HepG2 (cell line): Measurements from ENCODE around the gene LDLRAD3. TPM values are rescaled to one million over a fixed set of nuclear protein-coding genes. Genes with fewer than 3 reads are reported as not detected.

ENCODE experiments used
- AHR ChIP-seq: IDR thresholded peaks from 2 replicates; pipeline ENCODE4 v1.6.1; 2018; ENCODE audit warnings: missing genetic modification reagents, missing compliant biosample characterization
- KDM1A ChIP-seq: IDR thresholded peaks from 2 replicates; pipeline ENCODE4 v1.6.1; 2016; ENCODE audit warnings: missing compliant biosample characterization
- MEIS2 ChIP-seq: sonication (generic); formaldehyde crosslinking; IDR thresholded peaks from 2 replicates; pipeline ENCODE4 v1.9.0; 2021; ENCODE audit warnings: mild to moderate bottlenecking, missing genetic modification reagents
- NCOA2 ChIP-seq: sonication (generic); formaldehyde crosslinking; IDR thresholded peaks from 2 replicates; pipeline ENCODE4 v1.8.0; 2022; ENCODE audit warnings: inconsistent platforms
- SOX6 ChIP-seq, 2 experiments: fragments of 450-650 bp in 1 of 2; sonication (generic) in 1 of 2; formaldehyde crosslinking in 1 of 2; IDR thresholded peaks; 2 replicates each; pipeline versions ENCODE4 v1.4.0 to v1.6.1; 2017 to 2020; ENCODE audit warnings: antibody characterized with exemption in 1 of 2, mild to moderate bottlenecking in 1 of 2, missing genetic modification reagents in 1 of 2
- TBL1XR1 ChIP-seq: fragments of 150-350 bp; IDR thresholded peaks from 2 replicates; pipeline ENCODE4 v1.6.1; 2014; ENCODE audit warnings: borderline replicate concordance, low read length; ENCODE audit not compliant: partially characterized antibody
- ZMYM4 ChIP-seq: sonication (generic); formaldehyde crosslinking; IDR thresholded peaks from 2 replicates; pipeline ENCODE4 v1.8.1; 2023; ENCODE audit warnings: mild to moderate bottlenecking, missing genetic modification reagents
- ZNF331 ChIP-seq: sonication (generic); formaldehyde crosslinking; IDR thresholded peaks from 2 replicates; pipeline ENCODE4 v1.4.0; 2020; ENCODE audit warnings: missing genetic modification reagents
- ZNF350 ChIP-seq: sonication (generic); formaldehyde crosslinking; IDR thresholded peaks from 2 replicates; pipeline ENCODE4 v1.4.0; 2020; ENCODE audit warnings: mild to moderate bottlenecking, low read depth, missing genetic modification reagents, borderline replicate concordance
- ZNF614 ChIP-seq: IDR thresholded peaks from 2 replicates; pipeline ENCODE4 v1.6.1; 2018; ENCODE audit warnings: missing biosample characterization, missing genetic modification reagents, inconsistent platforms, borderline replicate concordance
- polyA plus RNA-seq, 8 experiments: library from polyadenylated mRNA; depleted of rRNA in 3 of 8; stranded (reverse) in 7 of 8; unstranded in 1 of 8; fragments of >200 nt; fragmentation: Illumina TruSeq in 4 of 8; extraction: Trizol in 4 of 8; gene quantifications; 2 replicates each; pipeline versions ENCODE4 v1.2.1 to v1.2.3, GENCODE V29; 2011 to 2016; ENCODE audit warnings: low read depth in 4 of 8, missing spikeins in 1 of 8, mixed read lengths in 1 of 8; ENCODE audit not compliant: insufficient read depth in 1 of 8
- total RNA-seq, 5 experiments: library from RNA; depleted of rRNA; stranded (reverse); fragments of >200 nt; fragmentation: Illumina TruSeq; extraction: Trizol; gene quantifications; 2 replicates each; pipeline ENCODE4 v1.2.3, GENCODE V29; 2016; ENCODE audit warnings: low read depth in 1 of 5
- TF ChIP-seq, protein P1 (sequence below): sonication (generic); formaldehyde crosslinking; IDR thresholded peaks from 2 replicates; pipeline ENCODE4 v1.8.1; 2023; ENCODE audit warnings: mild to moderate bottlenecking, moderate library complexity, missing genetic modification reagents
- TF ChIP-seq, protein P2 (sequence below): sonication (generic); formaldehyde crosslinking; IDR thresholded peaks from 2 replicates; pipeline ENCODE4 v1.9.0; 2021; ENCODE audit warnings: missing genetic modification reagents, borderline replicate concordance
- TF ChIP-seq, protein P3 (sequence below): sonication (generic); formaldehyde crosslinking; IDR thresholded peaks from 2 replicates; pipeline ENCODE4 v1.4.0; 2020; ENCODE audit warnings: missing genetic modification reagents, mild to moderate bottlenecking, borderline replicate concordance
- TF ChIP-seq, protein P4 (sequence below): IDR thresholded peaks from 2 replicates; pipeline ENCODE4 v1.6.1; 2012; ENCODE audit warnings: low read length, improper control_type of control experiment
- TF ChIP-seq, protein P5 (sequence below): sonication (generic); formaldehyde crosslinking; IDR thresholded peaks from 2 replicates; pipeline ENCODE4 v1.5.0; 2020; ENCODE audit warnings: mild to moderate bottlenecking, missing genetic modification reagents
- TF ChIP-seq, protein P6 (sequence below): sonication (generic); formaldehyde crosslinking; IDR thresholded peaks from 2 replicates; pipeline ENCODE4 v1.4.0; 2020; ENCODE audit warnings: low read depth, mild to moderate bottlenecking, missing genetic modification reagents

LDLRAD3 gene
- total and polyA plus RNA-seq, 2 of the 13 experiments (the other 11 are each of a cell fraction or from before 2014, with no cell fraction given), result 0.50 to 0.60 TPM

DNA sequence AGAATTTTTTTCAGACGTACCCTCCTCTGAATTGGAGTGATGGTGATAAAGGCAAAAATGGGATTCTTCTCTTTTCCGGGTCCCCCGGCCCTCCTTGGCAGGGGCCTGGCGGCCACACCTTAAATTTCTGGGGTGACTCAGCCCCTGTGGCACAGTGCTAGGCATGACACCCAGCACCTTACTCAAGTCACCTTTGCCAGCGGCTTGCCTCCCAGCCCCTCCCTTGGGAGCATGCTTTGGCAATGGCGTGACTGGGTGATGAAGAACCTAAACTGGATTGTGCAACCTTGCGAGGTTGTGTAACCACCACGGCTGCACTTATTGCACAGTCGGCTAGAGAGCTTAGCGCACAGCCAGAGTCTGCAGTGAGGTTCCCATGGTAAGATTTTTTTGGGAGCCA is 16.2 kb upstream of the LDLRAD3 start (continued):
- TF ChIP-seq, protein P1, sequence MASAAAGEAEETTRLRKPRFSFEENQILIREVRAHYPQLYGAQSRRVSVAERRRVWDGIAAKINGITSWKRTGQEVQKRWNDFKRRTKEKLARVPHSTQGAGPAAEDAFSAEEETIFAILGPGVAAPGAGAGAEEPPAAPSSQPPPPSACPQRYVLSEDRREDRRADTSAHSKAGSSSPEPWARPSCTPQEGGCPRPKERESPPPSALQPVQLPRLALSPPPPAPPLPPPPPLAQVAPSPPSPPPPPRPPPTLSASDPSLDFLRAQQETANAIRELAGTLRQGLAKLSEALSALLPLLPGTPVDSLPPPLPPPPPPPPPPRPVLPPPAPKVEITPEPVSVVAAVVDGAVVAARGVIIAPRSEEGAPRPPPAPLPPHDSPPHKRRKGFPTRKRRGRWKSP, result peak; percentile 65; the same call in 1 of the 2 replicates
- TF ChIP-seq, protein P2, sequence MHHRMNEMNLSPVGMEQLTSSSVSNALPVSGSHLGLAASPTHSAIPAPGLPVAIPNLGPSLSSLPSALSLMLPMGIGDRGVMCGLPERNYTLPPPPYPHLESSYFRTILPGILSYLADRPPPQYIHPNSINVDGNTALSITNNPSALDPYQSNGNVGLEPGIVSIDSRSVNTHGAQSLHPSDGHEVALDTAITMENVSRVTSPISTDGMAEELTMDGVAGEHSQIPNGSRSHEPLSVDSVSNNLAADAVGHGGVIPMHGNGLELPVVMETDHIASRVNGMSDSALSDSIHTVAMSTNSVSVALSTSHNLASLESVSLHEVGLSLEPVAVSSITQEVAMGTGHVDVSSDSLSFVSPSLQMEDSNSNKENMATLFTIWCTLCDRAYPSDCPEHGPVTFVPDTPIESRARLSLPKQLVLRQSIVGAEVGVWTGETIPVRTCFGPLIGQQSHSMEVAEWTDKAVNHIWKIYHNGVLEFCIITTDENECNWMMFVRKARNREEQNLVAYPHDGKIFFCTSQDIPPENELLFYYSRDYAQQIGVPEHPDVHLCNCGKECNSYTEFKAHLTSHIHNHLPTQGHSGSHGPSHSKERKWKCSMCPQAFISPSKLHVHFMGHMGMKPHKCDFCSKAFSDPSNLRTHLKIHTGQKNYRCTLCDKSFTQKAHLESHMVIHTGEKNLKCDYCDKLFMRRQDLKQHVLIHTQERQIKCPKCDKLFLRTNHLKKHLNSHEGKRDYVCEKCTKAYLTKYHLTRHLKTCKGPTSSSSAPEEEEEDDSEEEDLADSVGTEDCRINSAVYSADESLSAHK, result no peak
- peak; percentile 60; the same call in 1 of the 2 replicates for TF ChIP-seq ZNF614 (CRISPR knock-in tag)
- 0 out of 2 replicates have a peak, but pooled peaks have one; percentile 22 for TF ChIP-seq ZMYM4
- TF ChIP-seq TBL1XR1, result peak; percentile 54
- TF ChIP-seq SOX6 (IDR thresholded peaks at IDR 0.05), result no peak
- peak; percentile 46 for TF ChIP-seq SOX6 (CRISPR knock-in tag; IDR thresholded peaks at IDR 0.05)
- peak; percentile 39; the same call in 1 of the 2 replicates for TF ChIP-seq KDM1A
- peak; percentile 73; the same call in 1 of the 2 replicates for TF ChIP-seq AHR
- TF ChIP-seq ZNF331 (CRISPR knock-in tag), result peak; percentile 86; the same call in 1 of the 2 replicates
- TF ChIP-seq NCOA2, result 0 out of 2 replicates have a peak, but pooled peaks have one; percentile 20
- TF ChIP-seq, protein P3, sequence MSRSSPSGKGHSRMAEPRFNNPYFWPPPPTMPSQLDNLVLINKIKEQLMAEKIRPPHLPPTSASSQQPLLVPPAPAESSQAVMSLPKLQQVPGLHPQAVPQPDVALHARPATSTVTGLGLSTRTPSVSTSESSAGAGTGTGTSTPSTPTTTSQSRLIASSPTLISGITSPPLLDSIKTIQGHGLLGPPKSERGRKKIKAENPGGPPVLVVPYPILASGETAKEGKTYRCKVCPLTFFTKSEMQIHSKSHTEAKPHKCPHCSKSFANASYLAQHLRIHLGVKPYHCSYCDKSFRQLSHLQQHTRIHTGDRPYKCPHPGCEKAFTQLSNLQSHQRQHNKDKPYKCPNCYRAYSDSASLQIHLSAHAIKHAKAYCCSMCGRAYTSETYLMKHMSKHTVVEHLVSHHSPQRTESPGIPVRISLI (CRISPR knock-in tag), result peak; percentile 47; the same call in 1 of the 2 replicates
- TF ChIP-seq ZNF350 (CRISPR knock-in tag), result peak; percentile 41; the same call in 1 of the 2 replicates
- TF ChIP-seq, protein P4, sequence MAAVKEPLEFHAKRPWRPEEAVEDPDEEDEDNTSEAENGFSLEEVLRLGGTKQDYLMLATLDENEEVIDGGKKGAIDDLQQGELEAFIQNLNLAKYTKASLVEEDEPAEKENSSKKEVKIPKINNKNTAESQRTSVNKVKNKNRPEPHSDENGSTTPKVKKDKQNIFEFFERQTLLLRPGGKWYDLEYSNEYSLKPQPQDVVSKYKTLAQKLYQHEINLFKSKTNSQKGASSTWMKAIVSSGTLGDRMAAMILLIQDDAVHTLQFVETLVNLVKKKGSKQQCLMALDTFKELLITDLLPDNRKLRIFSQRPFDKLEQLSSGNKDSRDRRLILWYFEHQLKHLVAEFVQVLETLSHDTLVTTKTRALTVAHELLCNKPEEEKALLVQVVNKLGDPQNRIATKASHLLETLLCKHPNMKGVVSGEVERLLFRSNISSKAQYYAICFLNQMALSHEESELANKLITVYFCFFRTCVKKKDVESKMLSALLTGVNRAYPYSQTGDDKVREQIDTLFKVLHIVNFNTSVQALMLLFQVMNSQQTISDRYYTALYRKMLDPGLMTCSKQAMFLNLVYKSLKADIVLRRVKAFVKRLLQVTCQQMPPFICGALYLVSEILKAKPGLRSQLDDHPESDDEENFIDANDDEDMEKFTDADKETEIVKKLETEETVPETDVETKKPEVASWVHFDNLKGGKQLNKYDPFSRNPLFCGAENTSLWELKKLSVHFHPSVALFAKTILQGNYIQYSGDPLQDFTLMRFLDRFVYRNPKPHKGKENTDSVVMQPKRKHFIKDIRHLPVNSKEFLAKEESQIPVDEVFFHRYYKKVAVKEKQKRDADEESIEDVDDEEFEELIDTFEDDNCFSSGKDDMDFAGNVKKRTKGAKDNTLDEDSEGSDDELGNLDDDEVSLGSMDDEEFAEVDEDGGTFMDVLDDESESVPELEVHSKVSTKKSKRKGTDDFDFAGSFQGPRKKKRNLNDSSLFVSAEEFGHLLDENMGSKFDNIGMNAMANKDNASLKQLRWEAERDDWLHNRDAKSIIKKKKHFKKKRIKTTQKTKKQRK, result no peak
- TF ChIP-seq, protein P5, sequence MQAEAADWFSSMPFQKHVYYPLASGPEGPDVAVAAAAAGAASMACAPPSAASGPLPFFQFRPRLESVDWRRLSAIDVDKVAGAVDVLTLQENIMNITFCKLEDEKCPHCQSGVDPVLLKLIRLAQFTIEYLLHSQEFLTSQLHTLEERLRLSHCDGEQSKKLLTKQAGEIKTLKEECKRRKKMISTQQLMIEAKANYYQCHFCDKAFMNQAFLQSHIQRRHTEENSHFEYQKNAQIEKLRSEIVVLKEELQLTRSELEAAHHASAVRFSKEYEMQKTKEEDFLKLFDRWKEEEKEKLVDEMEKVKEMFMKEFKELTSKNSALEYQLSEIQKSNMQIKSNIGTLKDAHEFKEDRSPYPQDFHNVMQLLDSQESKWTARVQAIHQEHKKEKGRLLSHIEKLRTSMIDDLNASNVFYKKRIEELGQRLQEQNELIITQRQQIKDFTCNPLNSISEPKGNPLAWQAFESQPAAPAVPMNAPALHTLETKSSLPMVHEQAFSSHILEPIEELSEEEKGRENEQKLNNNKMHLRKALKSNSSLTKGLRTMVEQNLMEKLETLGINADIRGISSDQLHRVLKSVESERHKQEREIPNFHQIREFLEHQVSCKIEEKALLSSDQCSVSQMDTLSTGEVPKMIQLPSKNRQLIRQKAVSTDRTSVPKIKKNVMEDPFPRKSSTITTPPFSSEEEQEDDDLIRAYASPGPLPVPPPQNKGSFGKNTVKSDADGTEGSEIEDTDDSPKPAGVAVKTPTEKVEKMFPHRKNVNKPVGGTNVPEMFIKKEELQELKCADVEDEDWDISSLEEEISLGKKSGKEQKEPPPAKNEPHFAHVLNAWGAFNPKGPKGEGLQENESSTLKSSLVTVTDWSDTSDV, result no peak
- TF ChIP-seq, protein P6, sequence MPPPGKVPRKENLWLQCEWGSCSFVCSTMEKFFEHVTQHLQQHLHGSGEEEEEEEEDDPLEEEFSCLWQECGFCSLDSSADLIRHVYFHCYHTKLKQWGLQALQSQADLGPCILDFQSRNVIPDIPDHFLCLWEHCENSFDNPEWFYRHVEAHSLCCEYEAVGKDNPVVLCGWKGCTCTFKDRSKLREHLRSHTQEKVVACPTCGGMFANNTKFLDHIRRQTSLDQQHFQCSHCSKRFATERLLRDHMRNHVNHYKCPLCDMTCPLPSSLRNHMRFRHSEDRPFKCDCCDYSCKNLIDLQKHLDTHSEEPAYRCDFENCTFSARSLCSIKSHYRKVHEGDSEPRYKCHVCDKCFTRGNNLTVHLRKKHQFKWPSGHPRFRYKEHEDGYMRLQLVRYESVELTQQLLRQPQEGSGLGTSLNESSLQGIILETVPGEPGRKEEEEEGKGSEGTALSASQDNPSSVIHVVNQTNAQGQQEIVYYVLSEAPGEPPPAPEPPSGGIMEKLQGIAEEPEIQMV (CRISPR knock-in tag), result no peak
- TF ChIP-seq MEIS2 (CRISPR knock-in tag), result no peak
